Activated T-helper 17 cell treated with anti-CD3 and anti-CD28 coated beads, Interleukin-2, amount 50 U/mL, for 72 hours (primary cell): Measurements from ENCODE around the gene ADGB. TPM values are rescaled to one million over a fixed set of nuclear protein-coding genes. Genes with fewer than 3 reads are reported as not detected.
"Not testable (repeated sequence)": the region's sequence is repeated elsewhere in the genome, so short reads cannot be mapped to it uniquely, and the experiment has no call there.

Source experiments
- ATAC-seq: fragments of 150-1000 bp; cut with Tn5 transposase; replicated peaks from 2 replicates; pipeline ENCODE4 v1.10.0; 2021; ENCODE audit warnings: mild to moderate bottlenecking, moderate library complexity
- H3K27ac Mint-ChIP-seq: one replicate; pipeline ENCODE4 v1.8.0; 2022; ENCODE audit warnings: mixed read lengths
- H3K27me3 Mint-ChIP-seq: one replicate; pipeline ENCODE4 v1.8.0; 2022; ENCODE audit warnings: mixed read lengths
- H3K36me3 Mint-ChIP-seq: one replicate; pipeline ENCODE4 v1.8.0; 2022; ENCODE audit warnings: low read depth, mild to moderate bottlenecking, mixed read lengths
- H3K4me1 Mint-ChIP-seq: one replicate; pipeline ENCODE4 v1.8.0; 2022; ENCODE audit warnings: mixed read lengths
- H3K4me3 Mint-ChIP-seq: one replicate; pipeline ENCODE4 v1.8.0; 2022; ENCODE audit warnings: mild to moderate bottlenecking, mixed read lengths
- H3K9me3 Mint-ChIP-seq: one replicate; pipeline ENCODE4 v1.8.0; 2022; ENCODE audit warnings: mixed read lengths
- total RNA-seq, 2 donors: library from RNA; stranded (reverse); gene quantifications; one replicate each; pipeline ENCODE4 v1.2.3, GENCODE V29; 2022

ADGB gene
- total RNA-seq, 2 donors from 2014 or later = not detected

DNA sequence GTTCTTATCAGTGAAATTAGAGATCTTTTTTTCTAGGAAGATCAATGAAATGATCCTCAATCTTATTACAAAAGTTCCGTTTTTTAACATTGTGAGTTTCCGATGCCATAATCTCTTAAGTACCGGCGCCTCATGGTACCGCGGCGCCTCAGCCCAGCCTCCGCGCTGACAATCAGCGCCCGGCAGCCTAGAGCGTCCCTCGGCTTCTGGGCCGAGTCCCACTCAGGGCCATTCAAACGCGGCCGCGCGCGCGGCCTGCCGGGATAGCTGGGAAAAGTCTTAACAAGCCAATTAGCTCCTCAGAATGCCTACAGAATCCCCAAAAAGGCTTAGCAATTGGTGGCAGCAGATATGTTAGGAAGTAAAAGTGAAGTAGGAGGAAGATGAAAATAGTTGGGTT is 204.8 kb downstream of the ADGB start:
- no peak for ATAC-seq
- Mint-ChIP-seq H3K27me3 (peaks cover 6% of the 10 kb centered on the region), H3K4me1 (no peaks in the 10 kb centered on the region), H3K27ac (no peak overlapping the region), H3K9me3 (no peaks in the 10 kb centered on the region), H3K4me3 (no peak overlapping the region), H3K36me3 (no peaks in the 10 kb centered on the region)

DNA sequence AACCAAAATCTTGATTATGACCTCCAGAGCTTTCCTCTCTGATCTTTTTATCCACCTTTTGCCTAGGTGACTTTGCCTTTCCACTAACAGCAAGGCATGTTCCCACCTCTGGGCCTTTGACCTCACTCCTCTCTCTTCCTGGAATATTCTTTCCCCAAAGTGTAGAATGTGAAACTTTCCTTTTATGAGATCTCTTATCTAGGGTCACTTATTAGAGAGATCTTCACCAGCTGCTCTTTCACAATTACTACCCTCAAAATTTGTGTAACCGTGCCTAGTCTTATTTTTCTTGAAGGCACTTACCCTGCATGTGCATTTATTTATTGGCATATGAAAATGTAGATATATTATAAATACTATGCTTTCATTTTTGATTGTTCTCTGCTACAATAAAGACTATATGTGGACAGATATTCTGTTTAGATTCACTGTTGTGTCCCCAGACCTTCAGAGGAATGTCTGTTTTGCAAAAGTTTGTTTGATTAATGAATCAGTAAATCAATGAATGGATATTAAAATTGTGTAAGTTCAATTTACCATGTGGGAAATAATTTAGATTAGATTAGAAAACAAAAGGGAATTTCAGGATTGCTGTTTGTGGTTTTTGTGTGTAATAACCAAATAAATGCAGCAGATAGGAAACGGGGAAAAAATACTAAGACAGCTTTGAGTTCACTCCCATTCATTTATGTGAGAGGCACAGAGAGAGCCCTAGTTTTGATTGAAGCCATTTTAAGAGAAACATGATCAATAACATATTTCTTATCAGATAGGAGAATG is 207.0 kb downstream of the ADGB start:
- ATAC-seq = no peak
- Mint-ChIP-seq H3K4me1 (no peaks in the 10 kb centered on the region), H3K4me3 (no peak overlapping the region), H3K36me3 (no peaks in the 10 kb centered on the region), H3K9me3 (no peaks in the 10 kb centered on the region), H3K27me3 (peaks cover 6% of the 10 kb centered on the region), H3K27ac (no peak overlapping the region)

DNA sequence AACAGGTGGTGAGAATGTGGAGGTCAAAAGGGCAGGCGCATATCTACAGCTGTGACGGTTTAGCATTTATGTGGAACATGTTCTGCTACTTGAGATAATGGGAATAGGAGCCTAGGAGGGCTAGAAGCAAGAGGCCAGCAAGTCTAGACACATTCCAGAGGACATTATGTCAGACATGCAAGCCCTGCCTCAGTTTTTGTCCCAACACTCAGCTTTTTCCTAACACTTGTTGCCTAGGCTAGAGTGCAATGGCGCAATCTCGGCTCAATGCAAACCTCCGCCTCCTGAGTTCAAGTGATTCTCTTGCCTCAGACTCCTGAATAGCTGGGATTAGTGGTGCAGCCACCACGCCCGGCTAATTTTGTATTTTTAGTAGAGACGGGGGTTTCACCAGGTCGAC is 210.2 kb downstream of the ADGB start:
- ATAC-seq, H3K9me3 Mint-ChIP-seq, H3K4me3 Mint-ChIP-seq, H3K27ac Mint-ChIP-seq, H3K36me3 Mint-ChIP-seq, H3K27me3 Mint-ChIP-seq, H3K4me1 Mint-ChIP-seq: not testable (repeated sequence)

DNA sequence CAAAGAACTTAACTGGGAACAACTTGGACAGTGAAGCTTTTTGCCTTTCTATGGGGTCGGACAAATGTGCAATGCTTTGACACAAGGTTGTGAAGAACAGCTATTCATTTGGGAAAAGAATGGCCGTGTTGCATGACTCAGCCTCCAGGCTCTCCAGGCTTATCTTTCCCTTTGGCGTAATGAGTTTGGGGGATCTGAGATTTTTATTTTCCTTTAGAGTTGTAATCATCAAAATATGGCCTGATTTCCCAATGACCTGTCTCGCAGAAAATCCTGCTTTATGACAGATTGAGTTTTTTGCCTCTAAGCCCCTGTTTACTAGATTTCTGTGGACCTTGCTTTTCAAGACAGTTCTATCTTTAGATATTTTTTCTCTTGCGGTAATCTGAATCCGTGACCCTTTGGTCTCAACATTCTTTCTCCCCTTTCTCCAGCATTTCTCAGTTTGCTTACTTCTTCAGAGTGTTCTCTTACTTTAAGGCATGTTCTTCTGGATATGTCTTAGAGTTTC is 214.1 kb downstream of the ADGB start:
- not testable (repeated sequence) for H3K4me3 Mint-ChIP-seq, ATAC-seq, H3K9me3 Mint-ChIP-seq, H3K4me1 Mint-ChIP-seq, H3K27ac Mint-ChIP-seq, H3K27me3 Mint-ChIP-seq, H3K36me3 Mint-ChIP-seq

DNA sequence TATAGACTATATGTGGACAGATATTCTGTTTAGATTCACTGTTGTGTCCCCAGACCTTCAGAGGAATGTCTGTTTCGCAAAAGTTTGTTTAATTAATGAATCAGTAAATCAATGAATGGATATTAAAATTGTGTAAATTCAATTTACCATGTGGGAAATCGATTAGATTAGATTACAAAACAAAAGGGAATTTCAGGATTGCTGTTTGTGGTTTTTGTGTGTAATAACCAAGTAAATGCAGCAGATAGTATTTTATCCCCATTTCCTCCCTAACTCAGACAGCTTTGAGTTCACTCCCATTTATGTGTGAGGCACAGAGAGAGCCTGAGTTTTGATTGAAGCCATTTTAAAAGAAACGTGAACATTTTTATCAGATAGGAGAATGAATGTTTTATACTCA is 214.8 kb downstream of the ADGB start:
- H3K27ac Mint-ChIP-seq = no peak overlapping the region
- no peaks in the 10 kb centered on the region for H3K36me3 Mint-ChIP-seq
- no peaks in the 10 kb centered on the region for H3K4me1 Mint-ChIP-seq
- ATAC-seq = no peak
- no peak overlapping the region for H3K4me3 Mint-ChIP-seq
- H3K9me3 Mint-ChIP-seq = no peaks in the 10 kb centered on the region
- no peaks in the 10 kb centered on the region for H3K27me3 Mint-ChIP-seq

DNA sequence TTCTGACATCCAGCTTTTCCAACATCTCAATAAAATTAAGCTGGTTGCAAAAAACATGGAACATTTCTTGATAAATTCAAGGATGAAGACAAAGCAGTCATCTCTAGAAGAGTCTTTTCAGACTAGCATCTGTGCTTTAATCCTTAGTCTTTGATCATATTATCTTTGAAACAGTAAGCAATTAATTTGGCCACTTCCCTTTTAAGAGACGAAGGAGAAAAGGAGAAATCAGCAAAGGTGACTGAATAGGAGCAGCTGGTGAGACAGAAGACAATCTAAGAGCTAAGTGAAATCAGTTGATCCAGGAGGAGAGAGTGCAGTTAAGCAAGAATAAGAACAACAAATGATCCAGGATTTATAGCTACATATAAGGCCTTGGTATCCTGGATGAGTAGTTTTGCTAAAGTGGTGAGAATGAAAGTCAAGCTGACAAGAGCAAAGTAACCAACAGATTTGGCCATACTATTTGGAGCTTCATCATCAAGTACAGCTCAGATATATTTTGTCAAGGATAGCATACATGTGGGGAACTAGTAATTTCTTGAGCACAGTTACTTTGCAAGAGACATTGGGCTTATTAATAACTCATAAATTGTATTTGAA is 215.5 kb downstream of the ADGB start:
- no peaks in the 10 kb centered on the region for H3K36me3 Mint-ChIP-seq
- H3K27me3 Mint-ChIP-seq = no peaks in the 10 kb centered on the region
- no peaks in the 10 kb centered on the region for H3K9me3 Mint-ChIP-seq
- no peak for ATAC-seq
- no peaks in the 10 kb centered on the region for H3K4me1 Mint-ChIP-seq
- no peak overlapping the region for H3K4me3 Mint-ChIP-seq
- H3K27ac Mint-ChIP-seq = no peak overlapping the region

DNA sequence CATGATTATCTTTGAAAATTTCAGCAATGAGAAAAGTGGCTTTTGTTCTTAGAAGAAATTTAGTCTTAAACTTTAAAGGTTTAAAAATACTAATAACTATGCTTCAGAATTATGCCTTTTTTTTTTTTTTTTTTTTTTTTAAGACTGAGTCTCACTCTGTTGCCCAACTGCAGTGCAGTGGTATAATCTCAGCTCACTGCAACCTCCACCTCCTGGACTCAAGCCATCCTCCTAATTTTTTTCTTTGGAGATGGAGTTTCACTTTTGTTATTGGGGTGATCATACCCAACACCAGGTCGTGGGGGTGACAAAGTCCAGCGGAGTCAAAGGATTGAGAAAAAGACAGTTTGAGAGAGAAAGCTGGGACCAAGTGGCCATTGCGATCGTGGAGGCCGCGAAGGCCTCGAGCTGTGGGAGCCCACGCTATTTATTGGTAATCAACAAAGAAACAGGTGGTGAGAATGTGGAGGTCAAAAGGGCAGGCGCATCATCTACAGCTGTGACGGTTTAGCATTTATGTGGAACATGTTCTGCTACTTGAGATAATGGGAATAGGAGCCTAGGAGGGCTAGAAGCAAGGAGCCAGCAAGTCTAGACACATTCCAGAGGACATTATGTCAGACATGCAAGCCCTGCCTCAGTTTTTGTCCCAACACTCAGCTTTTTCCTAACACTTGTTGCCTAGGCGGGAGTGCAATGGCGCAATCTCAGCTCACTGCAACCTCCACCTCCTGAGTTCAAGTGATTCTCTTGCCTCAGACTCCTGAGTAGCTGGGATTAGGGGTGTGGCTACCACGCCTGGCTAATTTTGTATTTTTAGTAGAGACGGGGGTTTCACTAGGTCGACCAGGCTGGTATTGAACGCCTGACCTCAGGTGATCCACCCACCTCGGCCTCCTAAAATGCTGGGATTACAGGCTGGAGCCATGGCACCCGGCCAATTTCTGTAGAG is 217.0 kb downstream of the ADGB start:
- H3K27ac Mint-ChIP-seq, H3K4me1 Mint-ChIP-seq, H3K9me3 Mint-ChIP-seq, H3K36me3 Mint-ChIP-seq, H3K4me3 Mint-ChIP-seq, H3K27me3 Mint-ChIP-seq, ATAC-seq: not testable (repeated sequence)

DNA sequence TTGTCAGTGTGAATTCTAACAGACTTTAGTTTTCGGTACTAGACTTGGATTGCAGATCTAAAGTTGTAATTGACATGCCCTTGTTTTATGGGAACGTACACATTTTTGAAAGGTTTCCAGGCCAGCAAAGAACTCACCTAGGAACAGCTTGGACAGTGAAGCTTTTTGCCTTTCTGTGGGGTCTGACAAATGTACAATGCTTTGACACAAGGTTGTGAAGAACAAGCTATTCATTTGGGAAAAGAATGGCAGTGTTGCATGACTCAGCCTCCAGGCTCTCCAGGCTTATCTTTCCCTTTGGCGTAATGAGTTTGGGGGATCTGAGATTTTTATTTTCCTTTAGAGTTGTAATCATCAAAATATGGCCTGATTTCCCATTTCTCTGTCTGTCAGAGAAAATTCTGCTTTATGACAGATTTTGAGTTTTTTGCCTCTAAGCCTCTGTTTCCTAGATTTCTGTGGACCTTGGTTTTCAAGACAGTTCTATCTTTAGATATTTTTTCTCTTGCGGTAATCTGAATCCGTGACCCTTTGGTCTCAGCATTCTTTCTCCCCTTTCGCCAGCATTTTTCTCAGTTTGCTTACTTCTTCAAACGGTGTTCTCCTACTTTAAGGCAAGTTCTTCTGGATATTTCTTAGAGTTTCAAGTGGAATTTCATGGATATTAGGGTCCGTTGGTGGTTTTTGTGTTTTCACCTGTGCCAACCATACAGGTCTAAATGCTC is 221.0 kb downstream of the ADGB start:
- Mint-ChIP-seq H3K4me3 (no peak overlapping the region), H3K27me3 (peaks cover 8% of the 10 kb centered on the region), H3K9me3 (no peaks in the 10 kb centered on the region), H3K4me1 (no peaks in the 10 kb centered on the region), H3K27ac (no peak overlapping the region), H3K36me3 (no peaks in the 10 kb centered on the region)
- ATAC-seq = no peak

DNA sequence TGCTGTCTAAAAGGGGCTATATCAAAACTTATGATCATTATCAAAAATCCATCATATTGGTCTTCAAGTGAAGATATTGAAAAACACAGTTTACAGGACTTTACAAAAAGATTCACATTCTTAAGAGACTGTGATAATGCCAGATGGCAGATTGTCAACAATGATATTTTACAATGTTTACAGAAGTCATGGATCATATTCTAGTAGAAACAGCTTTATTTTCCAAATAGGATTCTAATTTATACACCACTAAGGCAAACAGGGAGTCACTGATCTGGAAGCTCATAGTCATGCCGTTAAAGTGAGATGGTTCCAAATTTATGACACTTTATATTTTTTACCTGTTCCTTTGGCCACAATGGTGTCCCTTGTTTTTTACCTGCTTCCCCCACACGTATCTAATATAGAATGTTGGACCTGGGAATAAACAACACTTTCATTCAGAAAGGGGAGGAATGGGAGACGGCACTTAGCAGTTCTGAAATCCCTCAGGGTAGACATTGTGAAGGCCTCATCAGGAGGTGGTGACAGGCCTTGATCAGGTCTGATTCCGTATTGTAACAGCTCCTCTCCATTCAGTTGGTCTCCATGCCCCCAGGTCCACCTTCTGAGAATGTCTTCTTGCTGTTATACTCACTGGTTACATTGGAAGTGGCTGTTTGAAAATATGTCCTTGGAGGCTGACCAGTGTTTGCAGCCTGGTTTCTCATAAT is 228.6 kb downstream of the ADGB start:
- Mint-ChIP-seq H3K27ac (no peak overlapping the region), H3K4me1 (no peaks in the 10 kb centered on the region), H3K36me3 (no peaks in the 10 kb centered on the region), H3K4me3 (no peak overlapping the region), H3K27me3 (peaks cover 3% of the 10 kb centered on the region), H3K9me3 (no peaks in the 10 kb centered on the region)
- no peak for ATAC-seq

DNA sequence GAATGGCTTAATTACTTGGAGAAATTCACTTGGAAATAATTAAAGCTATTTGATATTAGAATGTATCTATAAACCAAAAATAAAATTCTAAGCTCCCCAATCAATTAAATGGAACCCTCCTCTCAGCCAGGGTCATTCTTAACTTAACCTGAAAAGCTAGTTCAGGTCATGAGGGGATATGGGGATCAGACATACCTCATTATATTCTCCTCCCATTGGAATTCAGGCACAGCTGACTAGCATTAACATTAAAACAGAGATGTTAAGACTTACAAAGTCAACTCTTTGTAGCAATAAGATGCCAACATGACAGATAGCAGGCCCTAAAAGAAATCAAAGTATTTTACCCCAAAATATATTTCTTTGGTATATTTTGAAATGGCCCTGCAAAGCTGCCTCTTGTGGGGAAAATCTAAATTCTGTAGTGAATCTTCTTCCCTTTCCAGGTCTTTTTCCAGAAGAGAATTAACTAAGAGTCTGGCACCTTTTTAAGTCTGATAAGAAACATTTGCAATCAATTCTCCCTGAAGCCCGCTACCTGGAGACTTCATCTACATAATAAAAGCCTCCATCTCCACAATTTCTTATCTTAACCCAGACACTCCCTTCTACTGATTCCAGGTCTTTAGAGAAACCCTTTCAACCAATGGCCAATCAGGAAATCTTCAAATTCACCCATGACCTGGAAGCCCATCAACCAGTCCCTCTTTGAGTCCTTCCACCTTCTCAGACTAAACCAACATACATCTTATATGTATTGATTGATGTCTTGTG is 231.2 kb downstream of the ADGB start:
- H3K4me1 Mint-ChIP-seq = no peaks in the 10 kb centered on the region
- no peaks in the 10 kb centered on the region for H3K36me3 Mint-ChIP-seq
- ATAC-seq = no peak
- no peak overlapping the region for H3K27ac Mint-ChIP-seq
- H3K4me3 Mint-ChIP-seq = no peak overlapping the region
- H3K27me3 Mint-ChIP-seq = peaks cover 3% of the 10 kb centered on the region
- H3K9me3 Mint-ChIP-seq = no peaks in the 10 kb centered on the region

DNA sequence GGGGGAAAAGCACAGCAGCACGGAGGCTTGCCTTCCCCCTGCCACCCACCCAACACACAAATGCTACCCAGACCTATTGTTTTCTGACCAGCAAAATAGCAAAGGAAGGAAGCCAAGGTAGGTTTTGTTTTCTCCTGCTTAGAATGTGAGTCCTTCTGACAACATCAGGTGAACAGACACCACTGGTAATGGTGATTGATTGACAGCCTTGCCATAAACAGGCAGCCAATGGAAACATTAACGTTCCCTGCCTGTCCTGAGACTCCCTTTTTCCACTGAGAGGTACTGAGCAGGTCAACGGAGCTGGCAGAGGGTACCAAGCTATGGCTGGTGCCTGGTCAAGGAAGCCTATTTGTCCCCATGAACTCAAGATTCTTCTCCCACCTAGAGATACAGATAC is 234.4 kb downstream of the ADGB start:
- Mint-ChIP-seq H3K4me1 (no peaks in the 10 kb centered on the region), H3K4me3 (no peak overlapping the region), H3K27ac (no peak overlapping the region), H3K36me3 (no peaks in the 10 kb centered on the region), H3K27me3 (peaks cover 3% of the 10 kb centered on the region), H3K9me3 (no peaks in the 10 kb centered on the region)
- no peak for ATAC-seq

DNA sequence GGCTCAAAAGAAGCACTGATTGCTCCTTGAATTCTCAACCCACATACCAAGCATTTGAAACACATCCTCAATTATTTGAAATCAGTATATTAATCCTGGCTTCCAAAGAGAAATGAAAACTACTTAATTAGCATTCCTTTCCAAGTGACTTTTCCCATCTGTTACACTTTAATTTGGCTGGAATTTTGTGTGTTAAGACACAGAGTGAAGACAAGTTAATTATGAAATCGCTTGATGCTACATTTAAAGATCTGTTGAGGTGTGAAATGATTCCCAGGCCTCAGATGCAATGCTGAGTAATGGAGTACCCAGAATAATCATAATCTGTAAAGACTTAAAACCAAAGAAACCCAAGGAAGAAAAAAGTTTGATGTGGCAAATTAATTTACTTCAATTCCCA is 241.4 kb downstream of the ADGB start:
- ATAC-seq = no peak
- Mint-ChIP-seq H3K4me3 (no peak overlapping the region), H3K27ac (no peak overlapping the region), H3K36me3 (no peaks in the 10 kb centered on the region), H3K27me3 (no peaks in the 10 kb centered on the region), H3K4me1 (no peaks in the 10 kb centered on the region), H3K9me3 (peaks cover 5% of the 10 kb centered on the region)

DNA sequence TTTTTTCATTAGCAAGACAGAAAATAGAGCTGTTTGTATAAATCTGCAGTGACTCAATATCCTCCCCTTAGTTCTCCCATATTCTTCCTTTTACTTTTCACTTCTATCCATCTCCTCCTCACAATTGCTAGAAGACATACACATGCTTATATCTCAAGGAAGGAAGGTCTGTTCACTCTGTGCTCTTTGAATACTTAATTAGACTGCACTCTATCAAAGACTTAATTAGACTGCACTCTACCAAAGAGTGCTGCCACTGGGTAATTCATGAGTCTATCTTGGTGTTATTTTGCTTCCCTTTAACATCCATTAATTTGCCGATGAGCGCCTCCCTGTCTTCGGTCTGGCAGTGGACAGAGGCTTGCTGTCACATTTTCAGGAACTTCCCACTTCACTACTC is 241.9 kb downstream of the ADGB start:
- H3K27ac Mint-ChIP-seq = no peak overlapping the region
- no peak for ATAC-seq
- no peak overlapping the region for H3K4me3 Mint-ChIP-seq
- H3K9me3 Mint-ChIP-seq = peaks cover 5% of the 10 kb centered on the region
- H3K36me3 Mint-ChIP-seq = no peaks in the 10 kb centered on the region
- no peaks in the 10 kb centered on the region for H3K4me1 Mint-ChIP-seq
- H3K27me3 Mint-ChIP-seq = no peaks in the 10 kb centered on the region
